Measurements from ENCODE around the gene TLR1. TPM values are rescaled to one million over a fixed set of nuclear protein-coding genes. Genes with fewer than 3 reads are reported as not detected.

Gene TLR1, protein sequence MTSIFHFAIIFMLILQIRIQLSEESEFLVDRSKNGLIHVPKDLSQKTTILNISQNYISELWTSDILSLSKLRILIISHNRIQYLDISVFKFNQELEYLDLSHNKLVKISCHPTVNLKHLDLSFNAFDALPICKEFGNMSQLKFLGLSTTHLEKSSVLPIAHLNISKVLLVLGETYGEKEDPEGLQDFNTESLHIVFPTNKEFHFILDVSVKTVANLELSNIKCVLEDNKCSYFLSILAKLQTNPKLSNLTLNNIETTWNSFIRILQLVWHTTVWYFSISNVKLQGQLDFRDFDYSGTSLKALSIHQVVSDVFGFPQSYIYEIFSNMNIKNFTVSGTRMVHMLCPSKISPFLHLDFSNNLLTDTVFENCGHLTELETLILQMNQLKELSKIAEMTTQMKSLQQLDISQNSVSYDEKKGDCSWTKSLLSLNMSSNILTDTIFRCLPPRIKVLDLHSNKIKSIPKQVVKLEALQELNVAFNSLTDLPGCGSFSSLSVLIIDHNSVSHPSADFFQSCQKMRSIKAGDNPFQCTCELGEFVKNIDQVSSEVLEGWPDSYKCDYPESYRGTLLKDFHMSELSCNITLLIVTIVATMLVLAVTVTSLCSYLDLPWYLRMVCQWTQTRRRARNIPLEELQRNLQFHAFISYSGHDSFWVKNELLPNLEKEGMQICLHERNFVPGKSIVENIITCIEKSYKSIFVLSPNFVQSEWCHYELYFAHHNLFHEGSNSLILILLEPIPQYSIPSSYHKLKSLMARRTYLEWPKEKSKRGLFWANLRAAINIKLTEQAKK
- total RNA-seq = 8.3 TPM

GRCh38 chr4:38804654-38805295, at the start of gene TLR1:
TLR1 (minus strand) TSS chr4:38804791; CDS start chr4:38798831, 5,960 bp downstream.

DNA sequence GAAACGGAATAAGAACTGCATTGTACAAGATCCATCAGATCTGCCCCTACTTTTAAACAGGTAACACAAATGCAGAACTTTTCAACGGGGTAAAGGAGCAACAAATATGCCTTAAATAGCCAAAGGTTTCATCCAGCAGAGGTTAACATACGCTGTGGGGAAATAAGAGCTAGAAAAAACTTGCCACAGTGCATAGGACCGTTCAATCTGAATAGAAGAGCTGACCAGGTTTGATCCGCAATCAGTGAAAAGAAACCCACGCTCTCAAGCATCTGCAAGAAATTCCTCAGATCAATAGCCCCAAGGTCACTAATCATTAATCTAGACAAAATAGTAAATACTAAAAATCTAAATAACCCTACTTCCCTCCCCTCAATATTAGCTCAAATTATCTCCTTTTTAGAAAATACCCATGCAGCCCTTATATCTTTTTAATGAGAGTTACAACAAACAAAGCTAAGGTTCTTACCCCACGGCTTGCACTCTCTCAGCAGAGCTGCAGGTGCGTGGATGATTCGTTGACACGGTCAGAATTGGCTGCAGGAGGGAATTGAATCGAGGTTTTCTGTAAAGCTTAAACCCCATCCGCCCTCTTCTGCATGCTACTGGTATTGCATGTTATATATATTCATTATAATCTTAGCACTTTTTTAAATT, 22.0 kb downstream of the TLR1 start, which contains the start of gene TLR10:
TLR10 (minus strand) TSS at position 539 of the 657 bp plus-strand sequence. CDS start 7,400 bp downstream, outside the sequence.

Small RNA genes lying within 50 kb of the gene (small RNA-seq; reads per million reads assigned to genes)
- gene RNA5SP158 = not detected

Other genes starting within 250 kb of the TLR1 start
- 17.3 TPM for gene KLF3, start 140.6 kb downstream of the TLR1 start, total RNA-seq
- 4.2 TPM for gene TLR10, start 21.8 kb downstream of the TLR1 start, total RNA-seq
- 4.6 TPM for gene TLR6, start 52.0 kb upstream of the TLR1 start, total RNA-seq
- 18.5 TPM for gene FAM114A1, start 63.0 kb upstream of the TLR1 start, total RNA-seq
- gene TMEM156, start 227.6 kb upstream of the TLR1 start, total RNA-seq = 0.46 TPM

Data from diencephalon (tissue), 1 donor.